ENCODE measurements around the gene BPIFB2. TPM values are rescaled to one million over a fixed set of nuclear protein-coding genes. Genes with fewer than 3 reads are reported as not detected.
A peak's percentile ranks its signal among the peaks of the same experiment; 100 is the strongest.

The BPIFB2 gene
- polyA plus RNA-seq, 1 experiment, result not detected

DNA sequence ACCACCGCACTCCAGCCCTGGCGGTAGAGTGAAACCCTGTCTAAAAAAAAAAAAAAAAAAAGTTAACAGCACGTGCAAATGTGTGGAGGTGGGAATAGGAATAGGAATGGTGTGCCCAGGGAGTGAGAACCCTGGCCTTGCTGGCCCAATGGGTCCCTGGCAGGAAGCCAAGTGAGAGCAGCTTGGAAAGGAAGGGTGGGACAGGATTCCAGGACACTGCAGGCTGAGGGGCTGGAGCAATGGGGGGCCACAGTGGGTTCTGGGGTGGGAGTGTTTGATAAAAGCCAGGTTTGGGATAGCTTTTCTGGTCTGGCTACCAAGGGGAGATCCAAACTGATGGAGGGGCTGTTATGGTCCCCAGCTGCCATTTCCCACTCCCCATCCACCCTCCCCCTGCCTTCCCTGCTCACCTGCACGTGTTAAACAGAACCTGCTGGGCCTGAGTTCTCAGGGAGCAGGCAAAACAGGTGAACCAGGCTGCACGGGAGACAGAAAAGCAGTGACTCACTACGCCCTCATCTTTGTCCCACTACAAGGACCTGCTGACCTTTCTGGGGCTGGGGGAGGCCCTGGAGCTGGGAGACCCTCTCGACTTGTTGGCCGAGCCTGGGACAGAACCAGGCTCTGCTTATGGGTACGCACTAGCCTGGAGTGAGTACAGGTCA lies 6.6 kb upstream of the BPIFB2 start:
- Histone ChIP-seq H3K9me3 (ENCODE audit: control insufficient read depth, insufficient read depth, low read length) (no peaks in the 10 kb centered on the region; the same call in 1 of the 2 replicates), H3K4me3 (ENCODE audit: low read depth, low read length) (no peak overlapping the region), H3K27me3 (ENCODE audit: control insufficient read depth, insufficient read depth, low read length) (peaks cover 2% of the 10 kb centered on the region), H3K27ac (ENCODE audit: low read depth, low read length) (no peak overlapping the region)
- no peak for DNase-seq (ENCODE audit: low read depth, low spot score)
- ChIA-PET POLR2A (no interaction called here), CTCF (no interaction called here)
- TF ChIP-seq, protein P1, sequence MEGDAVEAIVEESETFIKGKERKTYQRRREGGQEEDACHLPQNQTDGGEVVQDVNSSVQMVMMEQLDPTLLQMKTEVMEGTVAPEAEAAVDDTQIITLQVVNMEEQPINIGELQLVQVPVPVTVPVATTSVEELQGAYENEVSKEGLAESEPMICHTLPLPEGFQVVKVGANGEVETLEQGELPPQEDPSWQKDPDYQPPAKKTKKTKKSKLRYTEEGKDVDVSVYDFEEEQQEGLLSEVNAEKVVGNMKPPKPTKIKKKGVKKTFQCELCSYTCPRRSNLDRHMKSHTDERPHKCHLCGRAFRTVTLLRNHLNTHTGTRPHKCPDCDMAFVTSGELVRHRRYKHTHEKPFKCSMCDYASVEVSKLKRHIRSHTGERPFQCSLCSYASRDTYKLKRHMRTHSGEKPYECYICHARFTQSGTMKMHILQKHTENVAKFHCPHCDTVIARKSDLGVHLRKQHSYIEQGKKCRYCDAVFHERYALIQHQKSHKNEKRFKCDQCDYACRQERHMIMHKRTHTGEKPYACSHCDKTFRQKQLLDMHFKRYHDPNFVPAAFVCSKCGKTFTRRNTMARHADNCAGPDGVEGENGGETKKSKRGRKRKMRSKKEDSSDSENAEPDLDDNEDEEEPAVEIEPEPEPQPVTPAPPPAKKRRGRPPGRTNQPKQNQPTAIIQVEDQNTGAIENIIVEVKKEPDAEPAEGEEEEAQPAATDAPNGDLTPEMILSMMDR (IDR thresholded peaks at IDR 0.05; ENCODE audit: low read depth, low read length), result no peak

DNA sequence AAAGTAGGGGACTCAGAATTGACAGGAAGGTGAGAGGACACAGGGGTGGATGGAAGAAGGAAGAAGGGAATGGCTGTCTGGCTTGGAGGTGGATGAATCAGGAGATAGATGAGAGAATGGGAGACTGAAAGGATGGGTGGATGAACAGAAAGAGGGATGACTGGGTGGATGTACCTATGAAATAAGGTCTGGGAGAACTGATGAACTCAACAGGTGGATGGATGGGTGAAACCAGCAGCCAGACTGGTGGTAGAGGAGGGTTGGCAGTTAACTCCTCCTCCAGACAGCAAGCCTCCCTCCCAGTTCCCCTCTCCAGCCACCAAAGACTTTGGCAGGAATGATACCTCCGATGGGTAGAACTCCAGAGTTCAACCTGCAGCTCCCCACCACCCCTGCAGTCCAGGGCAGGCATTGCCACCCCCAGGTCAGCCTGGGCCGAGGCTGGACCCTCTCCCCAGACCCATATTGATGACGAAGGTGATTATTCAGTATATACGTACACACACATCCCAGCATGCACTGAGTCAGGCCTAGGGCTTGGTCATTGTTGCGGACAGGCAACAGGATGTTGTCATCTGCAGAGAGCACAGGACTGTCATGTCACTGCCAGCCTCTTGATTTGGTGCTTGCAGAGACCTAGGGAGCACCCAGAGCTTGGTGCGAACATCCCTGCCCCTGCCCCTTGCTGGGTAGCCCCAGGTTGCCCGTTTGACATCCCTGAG lies 5.3 kb upstream of the BPIFB2 start:
- no peak overlapping the region for H3K27ac ChIP-seq (ENCODE audit: low read depth, low read length)
- no peaks in the 10 kb centered on the region; the same call in 1 of the 2 replicates for H3K9me3 ChIP-seq (ENCODE audit: control insufficient read depth, insufficient read depth, low read length)
- peaks cover 2% of the 10 kb centered on the region for H3K27me3 ChIP-seq (ENCODE audit: control insufficient read depth, insufficient read depth, low read length)
- H3K4me3 ChIP-seq (ENCODE audit: low read depth, low read length), result no peak overlapping the region
- TF ChIP-seq, protein P1 (IDR thresholded peaks at IDR 0.05; ENCODE audit: low read depth, low read length), result no peak
- ChIA-PET POLR2A (no interaction called here), CTCF (no interaction called here)
- no peak for DNase-seq (ENCODE audit: low read depth, low spot score)

DNA sequence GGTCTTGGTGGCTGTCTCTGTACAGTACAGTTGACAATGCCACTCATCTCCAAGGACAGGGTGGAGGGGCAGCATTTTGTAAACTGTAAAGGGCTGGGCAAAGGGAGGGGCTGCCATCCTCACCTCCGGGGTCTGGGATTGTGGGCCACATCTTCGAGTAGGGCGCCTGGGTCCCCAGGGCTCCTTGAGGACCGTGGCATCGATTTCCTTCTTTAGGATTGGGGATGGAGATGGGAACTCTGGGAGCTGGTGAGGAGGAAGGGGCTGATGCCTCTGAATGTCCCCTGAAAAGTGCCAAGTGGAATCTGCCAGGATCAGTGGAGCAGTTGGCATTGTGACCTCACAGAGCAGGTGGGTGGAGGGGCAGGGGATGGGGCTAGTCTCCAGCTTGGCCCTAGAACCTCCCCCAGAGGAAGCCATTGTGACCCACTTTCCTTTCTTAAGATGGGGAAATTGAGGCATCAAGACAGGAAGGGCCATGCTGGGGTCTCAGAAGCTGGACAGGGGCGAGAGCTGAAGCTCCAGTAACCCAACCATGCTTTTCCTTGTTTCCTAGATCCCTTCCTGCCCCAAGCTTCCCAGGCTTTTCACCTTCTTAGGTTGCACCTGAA lies 3.3 kb upstream of the BPIFB2 start, which contains the start of gene SUN5:
Gene SUN5 (minus strand): TSS at position 293 of the 611 bp plus-strand sequence. CDS start 93 bp downstream, at position 200.
- no peak within 1 kb of the TSS for H3K27ac ChIP-seq (ENCODE audit: low read depth, low read length)
- peaks cover 2% of the 10 kb centered on the region for H3K27me3 ChIP-seq (ENCODE audit: control insufficient read depth, insufficient read depth, low read length)
- DNase-seq (ENCODE audit: low read depth, low spot score), result no peak
- no peaks in the 10 kb centered on the region; the same call in 1 of the 2 replicates for H3K9me3 ChIP-seq (ENCODE audit: control insufficient read depth, insufficient read depth, low read length)
- POLR2A ChIA-PET, result no interaction called here
- TF ChIP-seq, protein P1 (IDR thresholded peaks at IDR 0.05; ENCODE audit: low read depth, low read length), result no peak
- H3K4me3 ChIP-seq (ENCODE audit: low read depth, low read length), result no peak within 1 kb of the TSS
- CTCF ChIA-PET, result interaction anchor here (1.0 kb wide), 1 partner anchor 214 kb away, joined by 5 read pairs; no protein-coding TSS in a partner anchor

DNA sequence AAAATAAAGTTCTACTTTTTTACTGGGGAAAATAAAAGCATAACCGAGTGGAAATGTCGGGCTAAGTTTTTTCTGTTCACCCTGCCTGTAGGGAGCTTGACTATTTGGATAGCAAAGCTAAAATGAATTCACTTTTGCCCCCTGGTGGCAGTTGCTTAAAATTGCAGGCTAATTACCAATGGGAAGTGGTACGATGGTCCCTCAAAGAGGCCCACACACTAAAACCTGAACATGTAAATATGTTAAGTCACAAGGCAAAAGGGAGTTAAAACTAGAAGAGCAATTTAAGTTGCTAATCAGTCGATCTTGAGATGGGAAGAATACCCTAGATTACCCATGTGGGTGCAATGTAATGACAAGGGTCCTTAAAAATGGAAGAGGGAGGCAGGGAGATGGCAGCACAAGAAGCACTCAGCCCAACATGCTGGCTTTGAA lies 2.4 kb upstream of the BPIFB2 start:
- no peak overlapping the region for H3K27ac ChIP-seq (ENCODE audit: low read depth, low read length)
- no peaks in the 10 kb centered on the region; the same call in 1 of the 2 replicates for H3K9me3 ChIP-seq (ENCODE audit: control insufficient read depth, insufficient read depth, low read length)
- no peaks in the 10 kb centered on the region for H3K27me3 ChIP-seq (ENCODE audit: control insufficient read depth, insufficient read depth, low read length)
- CTCF ChIA-PET, result interaction anchor here (1.0 kb wide), 1 partner anchor 215 kb away, joined by 5 read pairs; no protein-coding TSS in a partner anchor
- TF ChIP-seq, protein P1 (IDR thresholded peaks at IDR 0.05; ENCODE audit: low read depth, low read length), result peak; percentile 39
- H3K4me3 ChIP-seq (ENCODE audit: low read depth, low read length), result no peak overlapping the region
- DNase-seq (ENCODE audit: low read depth, low spot score), result no peak
- POLR2A ChIA-PET, result no interaction called here
